IPS-15b (cell line): ENCODE results near the gene CCDC50.

ENCODE experiments used
- H3K27me3 ChIP-seq: one replicate; pipeline ENCODE4 v1.6.1; 2013; ENCODE audit warnings: low read length; ENCODE audit not compliant: control insufficient read depth, insufficient read depth
- H3K36me3 ChIP-seq: one replicate; pipeline ENCODE4 v1.6.1; 2013; ENCODE audit warnings: low read length; ENCODE audit not compliant: control insufficient read depth, insufficient read depth
- H3K4me1 ChIP-seq: one replicate; pipeline ENCODE4 v1.6.1; 2013; ENCODE audit warnings: mild to moderate bottlenecking, low read length; ENCODE audit not compliant: control insufficient read depth, insufficient read depth
- H3K4me3 ChIP-seq: one replicate; pipeline ENCODE4 v1.5.1; 2013; ENCODE audit warnings: low read depth, low read length
- H3K9ac ChIP-seq: one replicate; pipeline ENCODE4 v1.6.1; 2013; ENCODE audit warnings: low read depth, mild to moderate bottlenecking, low read length
- H3K9me3 ChIP-seq: one replicate; pipeline ENCODE4 v1.6.1; 2013; ENCODE audit warnings: mild to moderate bottlenecking, low read length; ENCODE audit not compliant: control insufficient read depth, insufficient read depth

Gene CCDC50

GRCh38 chr3:191340351-191340750, 11.2 kb downstream of the CCDC50 start:
- Histone ChIP-seq H3K9ac (no peak overlapping the region), H3K4me1 (no peaks in the 10 kb centered on the region), H3K9me3 (no peaks in the 10 kb centered on the region), H3K36me3 (no peaks in the 10 kb centered on the region), H3K4me3 (no peak overlapping the region), H3K27me3 (no peaks in the 10 kb centered on the region)

DNA sequence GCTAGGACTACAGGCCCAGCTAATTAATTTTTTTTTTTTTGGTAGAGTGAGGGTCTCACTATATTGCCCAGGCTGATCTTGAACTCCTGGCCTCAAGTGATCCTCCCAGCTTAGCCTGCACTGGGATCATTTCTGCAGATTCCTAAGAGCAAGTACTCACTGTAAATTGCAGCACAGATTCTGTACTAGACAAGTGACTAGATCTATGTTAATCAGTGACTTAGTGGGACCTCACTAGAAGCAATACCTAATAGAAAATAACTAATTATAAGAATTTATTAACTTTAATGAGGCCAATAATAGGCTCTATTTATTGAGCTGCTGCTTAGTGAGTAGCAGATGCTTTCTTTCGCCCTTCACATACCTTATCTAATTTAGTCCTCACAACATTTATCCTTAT, 11.8 kb downstream of the CCDC50 start:
- no peak overlapping the region for H3K4me3 ChIP-seq
- H3K36me3 ChIP-seq: no peaks in the 10 kb centered on the region
- no peaks in the 10 kb centered on the region for H3K27me3 ChIP-seq
- no peaks in the 10 kb centered on the region for H3K4me1 ChIP-seq
- H3K9me3 ChIP-seq: no peaks in the 10 kb centered on the region
- H3K9ac ChIP-seq: no peak overlapping the region

GRCh38 chr3:191342006-191342405, 12.8 kb downstream of the CCDC50 start:
- H3K9me3 ChIP-seq: no peaks in the 10 kb centered on the region
- no peaks in the 10 kb centered on the region for H3K36me3 ChIP-seq
- H3K4me3 ChIP-seq: no peak overlapping the region
- H3K27me3 ChIP-seq: no peaks in the 10 kb centered on the region
- no peak overlapping the region for H3K9ac ChIP-seq
- H3K4me1 ChIP-seq: no peaks in the 10 kb centered on the region

GRCh38 chr3:191342411-191342810, 13.2 kb downstream of the CCDC50 start:
- H3K36me3 ChIP-seq: no peaks in the 10 kb centered on the region
- H3K9ac ChIP-seq: no peak overlapping the region
- no peaks in the 10 kb centered on the region for H3K4me1 ChIP-seq
- no peaks in the 10 kb centered on the region for H3K9me3 ChIP-seq
- no peaks in the 10 kb centered on the region for H3K27me3 ChIP-seq
- no peak overlapping the region for H3K4me3 ChIP-seq

DNA sequence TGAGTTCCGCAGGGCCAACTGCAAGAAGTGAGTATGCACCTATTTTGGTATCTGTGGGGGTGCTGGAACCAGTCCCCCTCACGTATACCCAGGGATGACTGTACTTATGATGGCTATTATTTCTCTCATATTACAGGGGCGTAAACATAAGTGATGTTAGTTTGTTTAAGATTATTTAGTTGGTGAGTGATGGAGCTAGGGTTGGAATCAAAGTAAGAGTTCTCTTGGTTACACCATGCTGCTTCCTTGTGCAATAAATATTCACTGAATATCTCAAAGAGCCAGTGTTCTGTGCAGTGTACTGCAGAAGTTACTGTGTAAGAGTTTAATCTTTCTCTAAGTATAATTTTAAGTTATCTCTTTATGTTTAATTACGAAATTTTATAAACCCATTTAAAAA, 13.9 kb downstream of the CCDC50 start:
- no peaks in the 10 kb centered on the region for H3K4me1 ChIP-seq
- no peaks in the 10 kb centered on the region for H3K27me3 ChIP-seq
- no peaks in the 10 kb centered on the region for H3K36me3 ChIP-seq
- no peak overlapping the region for H3K4me3 ChIP-seq
- H3K9ac ChIP-seq: no peak overlapping the region
- H3K9me3 ChIP-seq: no peaks in the 10 kb centered on the region

DNA sequence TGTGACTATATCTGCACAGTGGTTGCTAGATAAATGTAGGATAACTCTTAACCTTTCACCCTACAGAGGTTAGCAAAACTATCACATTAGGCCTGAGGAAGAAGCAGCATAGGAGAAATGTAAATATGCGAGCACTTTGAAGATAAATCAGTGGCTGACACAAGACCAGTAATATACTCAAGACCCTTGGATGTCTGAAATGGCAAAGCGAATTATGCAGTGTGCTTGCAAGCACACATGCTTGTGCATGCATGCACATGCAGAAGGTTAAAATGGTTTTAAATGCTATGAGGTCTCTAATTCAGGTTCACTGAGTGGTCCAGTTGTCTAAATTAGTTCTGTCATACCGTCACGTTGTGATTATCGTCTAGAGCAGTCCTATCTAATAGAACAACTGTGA, 14.7 kb downstream of the CCDC50 start:
- Histone ChIP-seq H3K36me3 (no peaks in the 10 kb centered on the region), H3K9me3 (no peaks in the 10 kb centered on the region), H3K27me3 (no peaks in the 10 kb centered on the region), H3K4me3 (no peak overlapping the region), H3K9ac (no peak overlapping the region), H3K4me1 (peaks cover 7% of the 10 kb centered on the region)

DNA sequence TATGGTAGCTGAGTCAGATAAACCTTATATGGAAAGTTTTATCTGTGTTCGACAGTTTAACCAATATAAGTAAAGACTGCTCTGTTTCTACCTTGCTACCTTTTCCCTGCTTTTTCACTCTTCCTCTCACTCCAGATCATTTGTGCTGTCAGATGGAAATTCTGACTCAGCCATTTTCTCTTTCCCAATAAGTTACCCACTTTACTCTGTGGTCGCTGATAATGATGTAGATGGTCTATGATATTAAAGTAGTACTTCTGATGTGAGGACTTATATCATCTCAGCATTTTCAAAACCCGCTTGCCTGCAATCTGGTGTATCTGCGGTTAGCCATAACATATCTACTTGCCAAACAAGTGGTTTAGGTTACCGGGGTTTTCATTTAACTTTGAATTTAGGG, 16.1 kb downstream of the CCDC50 start:
- no peaks in the 10 kb centered on the region for H3K9me3 ChIP-seq
- H3K36me3 ChIP-seq: no peaks in the 10 kb centered on the region
- H3K4me3 ChIP-seq: no peak overlapping the region
- peaks cover 8% of the 10 kb centered on the region for H3K4me1 ChIP-seq
- H3K27me3 ChIP-seq: no peaks in the 10 kb centered on the region
- H3K9ac ChIP-seq: no peak overlapping the region

GRCh38 chr3:191347228-191347627, 18.0 kb downstream of the CCDC50 start:
- Histone ChIP-seq H3K36me3 (no peaks in the 10 kb centered on the region), H3K4me1 (peaks cover 15% of the 10 kb centered on the region), H3K9me3 (no peaks in the 10 kb centered on the region), H3K27me3 (no peaks in the 10 kb centered on the region), H3K4me3 (no peak overlapping the region), H3K9ac (no peak overlapping the region)

DNA sequence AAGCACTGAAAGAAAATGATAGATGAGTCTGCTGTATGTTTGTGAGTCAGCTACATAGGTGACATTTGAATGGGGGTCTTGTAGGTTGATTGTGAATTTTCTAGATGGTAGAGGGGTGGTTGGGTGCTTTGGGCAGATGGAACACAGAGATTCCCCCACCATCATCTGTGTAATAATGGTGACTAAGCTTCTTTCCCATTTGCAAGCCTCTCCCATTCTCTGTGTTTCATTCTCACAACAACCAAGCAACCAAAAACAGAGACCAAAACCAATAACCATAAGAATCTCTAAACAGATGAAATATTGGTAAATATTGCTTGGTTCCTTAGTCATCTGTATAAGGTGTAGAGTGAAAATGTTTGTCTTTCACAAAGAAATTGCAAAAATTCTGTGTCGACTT, 18.9 kb downstream of the CCDC50 start:
- no peaks in the 10 kb centered on the region for H3K36me3 ChIP-seq
- H3K9me3 ChIP-seq: no peaks in the 10 kb centered on the region
- peaks cover 18% of the 10 kb centered on the region for H3K4me1 ChIP-seq
- H3K4me3 ChIP-seq: no peak overlapping the region
- H3K27me3 ChIP-seq: no peaks in the 10 kb centered on the region
- no peak overlapping the region for H3K9ac ChIP-seq

- no peak overlapping the region for H3K4me3 ChIP-seq
- H3K4me1 ChIP-seq: peaks cover 20% of the 10 kb centered on the region
- no peaks in the 10 kb centered on the region for H3K9me3 ChIP-seq
- no peak overlapping the region for H3K9ac ChIP-seq
- H3K36me3 ChIP-seq: no peaks in the 10 kb centered on the region
- H3K27me3 ChIP-seq: no peaks in the 10 kb centered on the region
Measured at GRCh38 chr3:191350396-191351090, 21.3 kb downstream of the CCDC50 start.

- Histone ChIP-seq H3K36me3 (no peaks in the 10 kb centered on the region), H3K4me1 (peaks cover 30% of the 10 kb centered on the region), H3K9ac (no peak overlapping the region), H3K9me3 (no peaks in the 10 kb centered on the region), H3K4me3 (no peak overlapping the region), H3K27me3 (no peaks in the 10 kb centered on the region)
Measured at GRCh38 chr3:191352014-191352413, 22.8 kb downstream of the CCDC50 start.

GRCh38 chr3:191353022-191353777, 24.0 kb downstream of the CCDC50 start:
- Histone ChIP-seq H3K4me3 (no peak overlapping the region), H3K9me3 (no peaks in the 10 kb centered on the region), H3K36me3 (no peaks in the 10 kb centered on the region), H3K9ac (no peak overlapping the region), H3K27me3 (no peaks in the 10 kb centered on the region), H3K4me1 (peaks cover 32% of the 10 kb centered on the region)
